NCI-H146 treated with DMSO at 0.1 percent for 48 hours (cell line): Measurements from ENCODE around the gene ARSG.
"Not testable (repeated sequence)": the region's sequence is repeated elsewhere in the genome, so short reads cannot be mapped to it uniquely, and the experiment has no call there.

ENCODE experiments used
- DNase-seq: peaks from one replicate; lab custom pipeline; 2025; ENCODE audit not compliant: unreplicated experiment; lab: John Stamatoyannopoulos, UW

ARSG gene

GRCh38 chr17:68276339-68276738 lies 15.0 kb upstream of the ARSG start:
- DNase-seq, result not testable (repeated sequence)

- DNase-seq, result no peak
These were observed 13.5 kb upstream of the ARSG start for GRCh38 chr17:68277807-68278206.

- not testable (repeated sequence) for DNase-seq
These were observed 9.3 kb upstream of the ARSG start for GRCh38 chr17:68281965-68282364.

GRCh38 chr17:68288375-68288774 lies 2.9 kb upstream of the ARSG start:
- no peak for DNase-seq

- no peak for DNase-seq
These were observed 2.5 kb upstream of the ARSG start for GRCh38 chr17:68288804-68289203.

GRCh38 chr17:68289473-68289872 lies 1.8 kb upstream of the ARSG start:
- DNase-seq, result no peak

GRCh38 chr17:68289936-68290267 lies 1.4 kb upstream of the ARSG start:
- DNase-seq, result no peak

- no peak for DNase-seq
These were observed 884 bp upstream of the ARSG start for GRCh38 chr17:68290268-68290954.

- peak; percentile 42 for DNase-seq
These were observed 767 bp downstream of the ARSG start for GRCh38 chr17:68291836-68292688.

GRCh38 chr17:68292689-68293040 lies 1.4 kb downstream of the ARSG start:
- no peak for DNase-seq

- DNase-seq, result no peak
These were observed 2.3 kb downstream of the ARSG start for GRCh38 chr17:68293490-68294195.

- no peak for DNase-seq
These were observed 2.9 kb downstream of the ARSG start for GRCh38 chr17:68294196-68294555.

GRCh38 chr17:68294617-68295016 lies 3.3 kb downstream of the ARSG start:
- DNase-seq, result no peak

GRCh38 chr17:68295086-68295485 lies 3.8 kb downstream of the ARSG start:
- no peak for DNase-seq

- DNase-seq, result no peak
These were observed 5.2 kb downstream of the ARSG start for GRCh38 chr17:68296217-68297191.

- DNase-seq, result no peak
These were observed 5.9 kb downstream of the ARSG start for GRCh38 chr17:68297195-68297594.

- DNase-seq, result no peak
These were observed 7.3 kb downstream of the ARSG start for GRCh38 chr17:68298601-68299000.

- no peak for DNase-seq
These were observed 8.5 kb downstream of the ARSG start for GRCh38 chr17:68299817-68300216.

- peak; percentile 98 for DNase-seq
These were observed 10.2 kb downstream of the ARSG start for GRCh38 chr17:68301438-68301959.

GRCh38 chr17:68302066-68302564 lies 10.8 kb downstream of the ARSG start:
- peak; percentile 87 for DNase-seq
